Thyroid gland (tissue), 4 donors: ENCODE results near the gene OGN.

Experiments used
- CTCF ChIP-seq, 6 experiments: fragments of 200-600 bp in 3 of 6; fragments of 450-650 bp in 3 of 6; sonication (generic) in 3 of 6; IDR thresholded peaks; one replicate each; pipeline ENCODE4 v1.5.1; 2016 to 2019; ENCODE audit warnings: antibody characterized with exemption in 6 of 6, mild to moderate bottlenecking in 2 of 6, inconsistent platforms in 1 of 6, moderate library complexity in 1 of 6
- POLR2A ChIP-seq, 2 donors: fragments of 450-650 bp; IDR thresholded peaks; one replicate each; pipeline ENCODE4 v1.6.1; 2017; ENCODE audit warnings: antibody characterized with exemption in 2 of 2, mild to moderate bottlenecking in 2 of 2, moderate library complexity in 1 of 2

- TF ChIP-seq CTCF (IDR thresholded peaks at IDR 0.05) (no peak), POLR2A (IDR thresholded peaks at IDR 0.05) (no peak)
Observed at GRCh38 chr9:92440751-92441046, 36.3 kb upstream of the OGN start.
